Choroid plexus epithelial cell (primary cell): ENCODE measurements around the gene EFNA3.

Experiments used
- DNase-seq: peaks from one replicate; pipeline ENCODE4 v3.0.0-alpha.2; 2010; ENCODE audit warnings: low read depth
- H3K4me3 ChIP-seq: 2 replicates; pipeline ENCODE4 v1.5.1; 2011; ENCODE audit warnings: low read depth, mild to moderate bottlenecking, control low read depth, low read length, moderate library complexity
- TF ChIP-seq, protein P1 (sequence below): conservative IDR thresholded peaks from 2 replicates; pipeline ENCODE4 v1.5.1; 2011; ENCODE audit warnings: low read depth, mild to moderate bottlenecking, control low read depth, inconsistent platforms, low read length, moderate library complexity

The EFNA3 gene

DNA sequence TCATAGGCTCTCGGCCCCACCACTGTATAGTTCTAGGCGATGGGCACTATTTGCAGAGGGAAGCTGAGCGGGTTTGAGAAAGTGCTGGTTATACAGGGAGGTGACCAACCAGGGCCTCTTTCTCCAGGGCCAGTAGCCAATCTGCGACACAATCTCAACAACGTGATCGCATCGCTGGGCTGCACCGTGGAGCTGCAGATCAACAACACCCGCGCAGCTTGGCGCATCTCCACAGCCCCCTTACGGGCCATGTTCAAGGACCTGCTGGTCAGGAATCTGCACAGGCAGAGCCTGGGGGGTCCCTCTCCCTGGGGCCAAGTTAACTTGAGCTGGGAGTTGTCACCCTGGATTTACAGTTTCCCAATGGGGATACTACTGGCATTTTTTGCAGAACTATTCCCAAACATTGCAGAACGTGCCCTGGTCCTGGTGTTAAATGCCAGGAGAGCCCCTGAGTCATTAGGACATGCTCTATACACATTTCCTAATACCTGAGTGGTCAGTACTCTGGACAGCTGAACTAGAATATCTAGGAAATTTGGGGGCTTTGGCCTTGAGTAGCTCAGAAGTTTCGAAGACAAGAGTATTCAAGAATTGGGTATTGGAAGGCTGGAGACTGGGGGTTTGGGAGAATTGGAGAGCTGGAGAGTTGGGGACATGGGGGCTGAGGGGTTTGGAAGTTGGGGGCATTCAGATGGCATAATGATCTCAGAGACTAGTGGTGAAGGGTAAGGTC lies 38.1 kb upstream of the EFNA3 start:
- DNase-seq: no peak
- TF ChIP-seq, protein P1, sequence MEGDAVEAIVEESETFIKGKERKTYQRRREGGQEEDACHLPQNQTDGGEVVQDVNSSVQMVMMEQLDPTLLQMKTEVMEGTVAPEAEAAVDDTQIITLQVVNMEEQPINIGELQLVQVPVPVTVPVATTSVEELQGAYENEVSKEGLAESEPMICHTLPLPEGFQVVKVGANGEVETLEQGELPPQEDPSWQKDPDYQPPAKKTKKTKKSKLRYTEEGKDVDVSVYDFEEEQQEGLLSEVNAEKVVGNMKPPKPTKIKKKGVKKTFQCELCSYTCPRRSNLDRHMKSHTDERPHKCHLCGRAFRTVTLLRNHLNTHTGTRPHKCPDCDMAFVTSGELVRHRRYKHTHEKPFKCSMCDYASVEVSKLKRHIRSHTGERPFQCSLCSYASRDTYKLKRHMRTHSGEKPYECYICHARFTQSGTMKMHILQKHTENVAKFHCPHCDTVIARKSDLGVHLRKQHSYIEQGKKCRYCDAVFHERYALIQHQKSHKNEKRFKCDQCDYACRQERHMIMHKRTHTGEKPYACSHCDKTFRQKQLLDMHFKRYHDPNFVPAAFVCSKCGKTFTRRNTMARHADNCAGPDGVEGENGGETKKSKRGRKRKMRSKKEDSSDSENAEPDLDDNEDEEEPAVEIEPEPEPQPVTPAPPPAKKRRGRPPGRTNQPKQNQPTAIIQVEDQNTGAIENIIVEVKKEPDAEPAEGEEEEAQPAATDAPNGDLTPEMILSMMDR: no peak
- no peak overlapping the region for H3K4me3 ChIP-seq

DNA sequence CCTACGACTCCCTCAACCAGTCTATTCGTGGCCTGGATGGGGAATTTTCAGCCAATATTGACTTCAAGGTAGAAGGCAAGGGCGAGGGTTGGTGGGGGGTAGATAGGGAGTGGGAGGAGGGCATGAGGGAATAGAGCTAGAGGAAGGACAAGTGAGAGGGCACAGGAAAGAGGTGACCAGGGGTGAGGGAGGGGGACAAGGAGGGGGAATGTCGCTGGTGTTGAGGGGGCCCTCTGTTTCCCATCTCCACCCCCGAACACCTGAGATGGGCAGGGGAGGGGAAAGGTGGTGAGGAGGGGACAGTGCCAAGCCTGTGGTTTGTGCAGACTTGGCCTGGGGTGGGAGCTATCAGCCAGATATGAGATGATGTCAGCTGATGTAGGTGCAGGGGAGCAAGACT lies 35.8 kb upstream of the EFNA3 start:
- TF ChIP-seq, protein P1: no peak
- no peak overlapping the region for H3K4me3 ChIP-seq
- no peak for DNase-seq

DNA sequence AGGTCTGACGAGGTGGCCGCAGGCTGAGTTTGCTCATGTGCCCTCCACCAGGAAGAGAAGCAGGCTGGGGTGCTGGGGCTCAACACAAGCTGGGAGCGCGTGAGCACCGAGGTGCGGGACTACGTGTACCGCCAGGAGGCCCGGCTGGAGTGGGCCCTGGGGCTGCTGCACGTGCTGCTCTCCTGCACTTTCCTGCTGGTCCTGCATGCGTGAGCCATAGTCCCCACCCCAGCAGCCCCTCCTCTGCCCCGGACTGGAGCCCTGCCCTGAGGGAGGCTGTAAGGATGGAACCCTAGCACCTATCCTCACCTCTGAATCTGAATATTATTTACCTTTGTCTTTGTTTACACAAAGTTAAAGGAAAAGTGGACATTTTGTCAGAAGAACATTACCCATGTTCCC lies 35.3 kb upstream of the EFNA3 start:
- TF ChIP-seq, protein P1: no peak
- H3K4me3 ChIP-seq: no peak overlapping the region
- DNase-seq: no peak

DNA sequence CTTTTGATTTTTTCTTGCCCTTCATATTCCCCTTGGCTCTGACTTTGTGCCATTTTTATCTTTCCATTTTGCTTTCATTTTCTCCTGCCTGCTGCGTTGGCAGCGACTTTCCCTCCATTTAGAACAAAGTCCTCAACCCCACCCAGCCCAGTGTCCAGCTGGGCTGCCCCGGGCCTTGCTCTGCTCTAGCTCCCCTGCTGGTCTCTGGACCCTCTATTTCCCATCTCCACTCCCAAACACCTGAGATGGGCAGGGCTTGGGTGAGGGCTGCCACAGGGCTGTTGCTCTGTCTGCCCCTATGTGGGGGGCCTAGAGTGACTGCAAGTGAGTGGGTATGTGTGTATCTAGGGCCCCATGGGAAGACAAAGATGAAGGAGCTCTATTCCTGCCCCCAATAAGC lies 34.8 kb upstream of the EFNA3 start:
- TF ChIP-seq, protein P1: no peak
- DNase-seq: no peak
- H3K4me3 ChIP-seq: no peak overlapping the region

DNA sequence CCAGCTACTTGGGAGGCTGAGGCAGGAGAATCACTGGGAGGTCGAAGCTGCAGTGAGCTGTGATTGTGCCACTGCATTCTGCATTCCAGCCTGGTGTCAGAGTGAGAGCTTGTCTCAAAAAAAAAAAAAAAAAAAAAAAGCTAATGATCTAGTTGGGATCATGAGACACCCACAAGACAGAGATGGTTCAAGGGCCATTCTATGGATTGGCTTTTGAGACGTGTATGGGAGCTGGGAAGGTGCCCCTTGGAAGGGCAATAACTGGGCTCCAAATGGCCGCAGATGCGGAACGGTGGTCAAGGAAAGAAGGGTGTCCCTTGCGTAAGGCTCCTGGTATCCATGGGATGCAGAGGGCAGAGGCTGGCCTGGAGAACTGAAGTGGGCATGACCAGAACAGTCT lies 34.3 kb upstream of the EFNA3 start:
- TF ChIP-seq, protein P1: no peak
- no peak for DNase-seq
- no peak overlapping the region for H3K4me3 ChIP-seq

DNA sequence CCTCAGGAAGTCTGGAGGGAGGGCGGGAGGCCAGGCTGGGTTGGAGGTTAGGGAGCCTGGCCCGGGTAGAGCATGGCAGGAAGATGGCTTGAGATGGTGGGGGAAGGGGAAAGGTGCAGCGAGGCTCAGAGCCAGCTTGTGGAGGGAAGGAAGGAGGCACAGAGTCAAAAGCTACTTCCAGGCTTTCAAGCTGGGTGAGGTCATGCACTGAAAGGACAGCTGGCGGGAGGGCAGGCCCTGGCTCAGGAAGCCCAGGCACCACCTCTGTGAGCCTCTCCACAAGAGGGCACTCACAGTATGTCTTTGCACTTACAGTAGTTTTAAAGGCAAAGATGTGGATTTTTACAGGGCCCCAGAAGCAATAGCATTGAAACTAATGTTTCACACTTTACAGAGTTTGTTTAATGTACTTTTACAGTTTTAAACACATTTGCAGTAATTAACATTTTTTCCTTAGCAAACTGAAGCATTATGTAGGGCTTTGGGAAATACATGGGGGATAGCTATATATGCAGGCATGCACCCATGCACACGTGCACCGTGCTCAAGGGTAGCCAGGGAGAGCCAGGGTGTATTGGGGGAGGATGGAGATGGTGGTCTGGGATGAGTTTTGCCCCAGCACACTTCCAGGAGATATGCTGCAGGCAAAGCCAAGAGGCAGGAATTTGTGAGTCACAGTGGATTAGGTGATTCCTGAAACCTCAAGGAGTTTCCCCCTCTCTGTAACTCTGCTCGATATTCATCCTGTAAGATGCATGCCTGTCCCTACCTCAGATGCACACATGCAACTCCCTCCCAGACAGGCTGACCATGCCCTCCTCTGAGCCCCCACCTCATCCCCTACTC lies 33.6 kb upstream of the EFNA3 start:
- no peak overlapping the region for H3K4me3 ChIP-seq
- TF ChIP-seq, protein P1: peak; percentile 81
- peak; percentile 79 for DNase-seq
